ENCODE results near the gene SCAMP3. TPM values are rescaled to one million over a fixed set of nuclear protein-coding genes. Genes with fewer than 3 reads are reported as not detected.
"Not testable (repeated sequence)": the region's sequence is repeated elsewhere in the genome, so short reads cannot be mapped to it uniquely, and the experiment has no call there.

SCAMP3 gene
- total and polyA plus RNA-seq, 10 of the 15 experiments (the other 5 are each of a cell fraction or from before 2014, with no cell fraction given): 17.2 to 133 (median 87.3) TPM

DNA sequence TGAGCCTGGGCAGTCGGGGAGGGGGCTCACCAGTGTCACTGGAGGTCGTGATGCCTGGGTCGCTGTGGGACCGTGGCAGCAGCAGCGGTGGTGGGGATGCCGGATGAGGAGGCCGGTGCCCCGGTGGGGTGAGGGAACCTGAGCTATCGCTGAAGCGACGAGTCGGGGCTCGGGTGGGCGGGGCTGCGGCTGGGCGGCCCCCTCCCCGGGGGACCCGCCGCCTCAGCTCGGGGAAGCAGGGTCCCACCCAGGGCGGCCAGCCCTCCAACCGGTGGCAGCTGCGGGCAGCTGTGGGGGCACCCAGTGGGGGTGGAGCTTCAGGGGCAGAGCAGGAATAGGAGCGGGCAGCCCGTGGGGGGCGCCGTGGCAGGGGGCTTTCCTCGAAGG is 11.9 kb downstream of the SCAMP3 start:
- Histone ChIP-seq H3K27ac (ENCODE audit: control insufficient read depth, insufficient read depth) (peak overlapping the region; percentile 38), H2AFZ (ENCODE audit: control insufficient read depth, low read depth, low read length) (peak overlapping the region; percentile 75), H3K4me1 (ENCODE audit: control insufficient read depth, insufficient read depth, low read length) (peaks cover 8% of the 10 kb centered on the region), H3K36me3 (ENCODE audit: control insufficient read depth in 2 of 2, insufficient read depth in 2 of 2, low read length in 1 of 2) (no peaks in the 10 kb centered on the region), H3K79me2 (ENCODE audit: control insufficient read depth, insufficient read depth, low read length) (peaks cover 7% of the 10 kb centered on the region), H4K20me1 (ENCODE audit: control insufficient read depth, insufficient read depth) (no peaks in the 10 kb centered on the region), H3K27me3 (replicated peaks in 1 of 2; ENCODE audit: control insufficient read depth in 2 of 2, insufficient read depth in 2 of 2, low read length in 1 of 2) (no peaks in the 10 kb centered on the region), H3K4me2 (ENCODE audit: control insufficient read depth, insufficient read depth) (peak overlapping the region; percentile 96), H3K9me3 (replicated peaks; ENCODE audit: control insufficient read depth, insufficient read depth, low read length) (no peaks in the 10 kb centered on the region), H3K9ac (ENCODE audit: control insufficient read depth, insufficient read depth, low read length) (peak overlapping the region; percentile 63), H3K4me3 (peak overlapping the region; percentile 72)
- ChIA-PET CTCF (interaction anchor here (0.6 to 9.6 kb wide), 48 partner anchors 10 to 684 kb away, joined by 3 to 225 read pairs (median 8); partner anchors contain the start of genes CLK2, FDPS, HCN3 and KHDC4), RAD21 (ENCODE audit: unreplicated experiment) (interaction anchor here (0.5 to 5.2 kb wide), 17 partner anchors 9 to 479 kb away, joined by 3 to 81 read pairs (median 7); partner anchors contain the start of genes CLK2, FDPS, HCN3 and MTX1), SMC1A (ENCODE audit: uncharacterized antibody, unreplicated experiment) (interaction anchor here (0.7 to 4.7 kb wide), 17 partner anchors 8 to 606 kb away, joined by 3 to 57 read pairs (median 5); partner anchors contain the start of genes CLK2, FDPS, GON4L and RUSC1), POLR2A (interaction anchor here (0.7 to 2.9 kb wide), 11 partner anchors 9 to 78 kb away, joined by 3 to 23 read pairs (median 5); partner anchors contain the start of genes CLK2 and FDPS)
- intact Hi-C loops (cut with micrococcal nuclease; ENCODE audit: unreplicated experiment): loop anchor here (1.0 to 2.0 kb wide), 3 partner anchors 73 to 343 kb away; no protein-coding TSS in a partner anchor
- FAIRE-seq (no peak), ATAC-seq (peak; percentile 31), DNase-seq (ENCODE audit: low read depth, low spot score) (no peak)
- TF ChIP-seq TCF3 (IDR thresholded peaks at IDR 0.05; ENCODE audit: borderline replicate concordance, insufficient read depth, low read depth, low read length) (0 out of 2 replicates have a peak, but pooled peaks have one; percentile 45), CHD1 (IDR thresholded peaks at IDR 0.05; ENCODE audit: low read depth, low read length) (no peak)
- no TSS peak for BruUV-seq (replicated peaks)
- 15% methylated on average over 17 of the region's 28 CpGs for WGBS (ENCODE audit: insufficient coverage, insufficient replicate concordance, low lambda C conversion rate, missing lambda C conversion rate)
- in situ Hi-C loops (cut with MboI): no loop called here

DNA sequence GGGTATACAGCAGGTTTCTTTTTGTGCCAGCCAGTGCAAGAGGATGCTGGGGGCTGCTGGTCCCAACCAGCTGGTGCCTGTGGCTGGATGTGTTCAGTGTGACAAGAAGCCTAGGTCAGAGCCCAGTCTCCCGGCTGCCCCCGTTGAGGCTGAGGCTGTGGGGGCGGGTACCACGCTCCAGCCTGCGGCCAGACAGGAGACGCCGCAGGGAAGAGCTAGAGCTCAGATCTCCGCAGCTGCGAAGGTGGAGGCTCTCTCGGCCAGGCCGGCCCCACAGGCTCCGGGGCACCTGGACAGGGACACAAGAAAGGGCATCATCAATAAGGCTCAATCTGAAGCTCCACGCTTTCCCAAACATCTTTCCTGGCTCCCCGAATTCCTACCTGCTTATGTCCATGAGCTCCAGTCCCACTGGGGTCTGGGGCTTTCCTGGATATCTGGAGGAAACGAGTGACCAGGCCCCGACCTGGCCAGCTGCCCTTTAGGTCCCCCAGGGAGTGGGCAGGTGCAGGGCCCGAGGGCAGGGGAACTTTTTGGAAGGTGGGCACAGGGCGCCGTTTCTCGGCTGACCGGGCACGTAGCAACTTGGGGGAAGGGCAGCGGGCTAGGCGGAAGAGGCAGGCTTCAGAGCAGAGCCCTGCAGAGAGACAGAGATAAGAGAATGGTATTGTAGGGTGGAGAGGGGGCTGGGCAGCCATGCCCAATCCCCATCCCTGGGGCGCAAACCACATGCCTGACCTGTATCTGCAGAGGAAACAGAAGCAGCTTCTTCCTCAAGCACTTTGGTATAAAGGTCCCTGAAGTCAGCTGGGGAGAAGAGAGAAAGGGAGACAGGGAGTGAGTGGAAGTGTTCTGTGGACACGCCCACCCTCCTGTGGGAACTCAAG is 14.2 kb downstream of the SCAMP3 start:
- no TSS peak for BruUV-seq (replicated peaks)
- Histone ChIP-seq H3K27ac (ENCODE audit: control insufficient read depth, insufficient read depth) (no peak overlapping the region), H4K20me1 (ENCODE audit: control insufficient read depth, insufficient read depth) (no peaks in the 10 kb centered on the region), H3K4me3 (no peak overlapping the region), H3K4me1 (ENCODE audit: control insufficient read depth, insufficient read depth, low read length) (peaks cover 8% of the 10 kb centered on the region), H3K9ac (ENCODE audit: control insufficient read depth, insufficient read depth, low read length) (no peak overlapping the region), H3K27me3 (replicated peaks in 1 of 2; ENCODE audit: control insufficient read depth in 2 of 2, insufficient read depth in 2 of 2, low read length in 1 of 2) (no peaks in the 10 kb centered on the region), H3K36me3 (ENCODE audit: control insufficient read depth in 2 of 2, insufficient read depth in 2 of 2, low read length in 1 of 2) (no peaks in the 10 kb centered on the region), H3K4me2 (ENCODE audit: control insufficient read depth, insufficient read depth) (no peak overlapping the region), H2AFZ (ENCODE audit: control insufficient read depth, low read depth, low read length) (no peak overlapping the region), H3K79me2 (ENCODE audit: control insufficient read depth, insufficient read depth, low read length) (peaks cover 12% of the 10 kb centered on the region), H3K9me3 (replicated peaks; ENCODE audit: control insufficient read depth, insufficient read depth, low read length) (no peaks in the 10 kb centered on the region)
- in situ Hi-C loops (cut with MboI): no loop called here
- CTCF ChIA-PET: interaction anchor here (1.0 to 9.6 kb wide), 10 partner anchors 13 to 344 kb away, joined by 3 to 225 read pairs (median 4); partner anchors contain the start of genes CLK2, HCN3, KRTCAP2 and RUSC1
- WGBS (ENCODE audit: insufficient coverage, insufficient replicate concordance, low lambda C conversion rate, missing lambda C conversion rate): 73% methylated on average over 23 of the region's 26 CpGs
- intact Hi-C loops (cut with micrococcal nuclease; ENCODE audit: unreplicated experiment): no loop called here
- DNase-seq (ENCODE audit: low read depth, low spot score): no peak
- RAD21 ChIA-PET (ENCODE audit: unreplicated experiment): no interaction called here
- SMC1A ChIA-PET (ENCODE audit: uncharacterized antibody, unreplicated experiment): interaction anchor here (1.1 to 1.6 kb wide), 3 partner anchors 69 to 337 kb away, joined by 3 to 5 read pairs (median 4); no protein-coding TSS in a partner anchor
- no peak for TF ChIP-seq RUNX3 (IDR thresholded peaks at IDR 0.05; ENCODE audit: low read length)
- no peak for TF ChIP-seq MTA2 (IDR thresholded peaks at IDR 0.05; ENCODE audit: low read depth)
- no peak for TF ChIP-seq MYB (IDR thresholded peaks at IDR 0.05; ENCODE audit: borderline replicate concordance, low read depth, low read length)
- ATAC-seq: no peak
- POLR2A ChIA-PET: interaction anchor here (1.3 kb wide), 1 partner anchor 76 kb away, joined by 3 read pairs; no protein-coding TSS in a partner anchor
- no peak for FAIRE-seq

DNA sequence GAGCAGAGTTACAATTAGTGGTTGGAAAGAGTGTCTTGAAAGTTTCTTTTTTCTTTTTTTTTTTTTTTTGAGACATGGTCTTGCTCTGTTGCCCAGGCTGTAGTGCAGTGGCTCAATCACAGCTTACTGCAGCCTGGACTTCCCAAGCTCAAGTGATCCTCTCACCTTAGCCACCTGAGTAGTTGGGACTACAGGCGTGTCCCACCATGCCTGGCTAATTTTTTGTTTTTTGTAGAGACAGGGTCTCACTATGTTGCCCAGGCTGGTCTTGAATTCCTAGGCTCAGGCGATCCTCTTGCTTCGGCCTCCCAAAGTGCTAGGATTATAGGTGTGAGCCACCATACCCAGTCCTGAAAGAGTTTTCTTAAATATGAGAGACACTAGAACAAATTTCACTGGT is 15.4 kb downstream of the SCAMP3 start:
- intact Hi-C loops (cut with micrococcal nuclease; ENCODE audit: unreplicated experiment); H3K27ac ChIP-seq (ENCODE audit: control insufficient read depth, insufficient read depth); H2AFZ ChIP-seq (ENCODE audit: control insufficient read depth, low read depth, low read length); H3K4me3 ChIP-seq; in situ Hi-C loops (cut with MboI); H3K36me3 ChIP-seq (ENCODE audit: control insufficient read depth in 2 of 2, insufficient read depth in 2 of 2, low read length in 1 of 2); H4K20me1 ChIP-seq (ENCODE audit: control insufficient read depth, insufficient read depth); FAIRE-seq; H3K27me3 ChIP-seq (replicated peaks in 1 of 2; ENCODE audit: control insufficient read depth in 2 of 2, insufficient read depth in 2 of 2, low read length in 1 of 2); H3K4me2 ChIP-seq (ENCODE audit: control insufficient read depth, insufficient read depth); BruUV-seq (replicated peaks); H3K9me3 ChIP-seq (replicated peaks; ENCODE audit: control insufficient read depth, insufficient read depth, low read length); DNase-seq (ENCODE audit: low read depth, low spot score); ATAC-seq; RAD21 ChIA-PET (ENCODE audit: unreplicated experiment); H3K9ac ChIP-seq (ENCODE audit: control insufficient read depth, insufficient read depth, low read length): not testable (repeated sequence)
- ChIA-PET SMC1A (ENCODE audit: uncharacterized antibody, unreplicated experiment) (interaction anchor here (1.0 kb wide), 1 partner anchor 59 kb away, joined by 3 read pairs; no protein-coding TSS in a partner anchor), POLR2A (interaction anchor here (0.6 to 1.3 kb wide), 2 partner anchors 70 to 77 kb away, joined by 3 read pairs; no protein-coding TSS in a partner anchor), CTCF (interaction anchor here (1.1 to 1.8 kb wide), 4 partner anchors 40 to 74 kb away, joined by 3 to 5 read pairs (median 3); partner anchors contain the start of gene KRTCAP2)
- 100% methylated on average over 3 of the region's 3 CpGs for WGBS (ENCODE audit: insufficient coverage, insufficient replicate concordance, low lambda C conversion rate, missing lambda C conversion rate)
- Histone ChIP-seq H3K79me2 (ENCODE audit: control insufficient read depth, insufficient read depth, low read length) (peaks cover 13% of the 10 kb centered on the region), H3K4me1 (ENCODE audit: control insufficient read depth, insufficient read depth, low read length) (peaks cover 10% of the 10 kb centered on the region)

Data from GM12878 (cell line).